IMR-90 (cell line): Measurements from ENCODE around the gene OR1L8. TPM values are rescaled to one million over a fixed set of nuclear protein-coding genes. Genes with fewer than 3 reads are reported as not detected.

Experiments
- ATAC-seq: fragments of 200-7000 bp; cut with Tn5 transposase; 2 replicates; pipeline ENCODE4 v1.9.1; 2020; ENCODE audit warnings: low read depth, mild to moderate bottlenecking, moderate library complexity
- BruUV-seq: library from RNA; stranded (reverse); fragments of 400-500 nt; replicated peaks from 2 replicates; lab custom pipeline; 2021; lab: Mats Ljungman, UMichigan
- CTCF ChIA-PET: fragments of 300-600 bp; formaldehyde crosslinking; extraction: SDS; loops from one replicate; lab custom pipeline; 2021; ENCODE audit warnings: antibody characterized with exemption; lab: Yijun Ruan, JAX
- POLR2A ChIA-PET: fragments of 300-600 bp; sonication (Branson Sonifier 250); formaldehyde crosslinking; loops from one replicate; lab custom pipeline; 2022; ENCODE audit warnings: antibody characterized with exemption; ENCODE audit not compliant: unreplicated experiment; lab: Charles Lee
- DNase-seq: peaks from one replicate; pipeline ENCODE4 v3.0.0; 2013
- H2AFZ ChIP-seq: replicated peaks from 2 replicates; pipeline ENCODE3; 2013; ENCODE audit warnings: low read length, mild to moderate bottlenecking; ENCODE audit not compliant: poor library complexity
- H2AK5ac ChIP-seq: 2 replicates; pipeline ENCODE4 v1.6.1; 2013; ENCODE audit warnings: low read depth, low read length, inconsistent platforms
- H2AK9ac ChIP-seq: replicated peaks from 2 replicates; pipeline ENCODE3; 2013; ENCODE audit warnings: mild to moderate bottlenecking, low read depth, low read length, moderate library complexity; ENCODE audit not compliant: poor library complexity
- H2BK120ac ChIP-seq: 2 replicates; pipeline ENCODE4 v1.6.1; 2013; ENCODE audit warnings: low read depth, low read length, inconsistent platforms
- H2BK15ac ChIP-seq: 3 replicates; pipeline ENCODE4 v1.6.1; 2013; ENCODE audit warnings: low read depth, low read length, inconsistent platforms
- H2BK20ac ChIP-seq: 2 replicates; pipeline ENCODE4 v1.6.1; 2013; ENCODE audit warnings: low read depth, mild to moderate bottlenecking, inconsistent platforms, low read length, moderate library complexity
- H2BK5ac ChIP-seq: 2 replicates; pipeline ENCODE4 v1.6.1; 2013; ENCODE audit warnings: mild to moderate bottlenecking, low read depth, low read length, inconsistent platforms; ENCODE audit not compliant: poor library complexity, severe bottlenecking
- H3K14ac ChIP-seq: replicated peaks from 2 replicates; pipeline ENCODE4 v1.6.1; 2013; ENCODE audit warnings: low read depth, low read length, inconsistent platforms
- H3K18ac ChIP-seq: 2 replicates; pipeline ENCODE4 v1.6.1; 2013; ENCODE audit warnings: low read depth, low read length, control low read depth
- H3K23ac ChIP-seq: 2 replicates; pipeline ENCODE4 v1.6.1; 2013; ENCODE audit warnings: low read depth, low read length, inconsistent platforms
- H3K27ac ChIP-seq: 2 replicates; pipeline ENCODE4 v1.5.1; 2013; ENCODE audit warnings: mild to moderate bottlenecking, control low read depth, low read length; ENCODE audit not compliant: insufficient read depth
- H3K27me3 ChIP-seq: 2 replicates; pipeline ENCODE4 v1.6.1; 2013; ENCODE audit warnings: low read length; ENCODE audit not compliant: control insufficient read depth, insufficient read depth
- H3K36me3 ChIP-seq: 2 replicates; pipeline ENCODE4 v1.6.1; 2013; ENCODE audit warnings: low read length, mixed read lengths; ENCODE audit not compliant: control insufficient read depth, insufficient read depth
- H3K4ac ChIP-seq: 2 replicates; pipeline ENCODE4 v1.6.1; 2013; ENCODE audit warnings: low read depth, low read length, inconsistent platforms
- H3K4me1 ChIP-seq: 2 replicates; pipeline ENCODE4 v1.6.1; 2013; ENCODE audit warnings: low read length, mixed read lengths; ENCODE audit not compliant: control insufficient read depth, insufficient read depth
- H3K4me2 ChIP-seq: 2 replicates; pipeline ENCODE4 v1.6.1; 2013; ENCODE audit warnings: low read depth, mild to moderate bottlenecking, control low read depth, low read length, moderate library complexity
- H3K4me3 ChIP-seq: 2 replicates; pipeline ENCODE4 v1.5.1; 2013; ENCODE audit warnings: low read depth, mild to moderate bottlenecking, control low read depth, low read length, moderate library complexity; ENCODE audit not compliant: insufficient read depth
- H3K56ac ChIP-seq: 2 replicates; pipeline ENCODE4 v1.6.1; 2013; ENCODE audit warnings: low read length, inconsistent platforms; ENCODE audit not compliant: insufficient read depth; ENCODE audit errors: extremely low read depth
- H3K79me1 ChIP-seq, 2 experiments: 2 replicates each; pipeline ENCODE4 v1.6.1; 2013; ENCODE audit warnings: low read length in 2 of 2, inconsistent platforms in 1 of 2, low read depth in 1 of 2
- H3K9ac ChIP-seq: 2 replicates; pipeline ENCODE4 v1.6.1; 2013; ENCODE audit warnings: low read depth, low read length, control low read depth
- H3K9me1 ChIP-seq: 2 replicates; pipeline ENCODE4 v1.6.1; 2013; ENCODE audit warnings: low read length, inconsistent platforms; ENCODE audit not compliant: insufficient read depth
- H3K9me3 ChIP-seq: 2 replicates; pipeline ENCODE4 v1.6.1; 2013; ENCODE audit warnings: low read length; ENCODE audit not compliant: control insufficient read depth, insufficient read depth
- H4K20me1 ChIP-seq: 2 replicates; pipeline ENCODE4 v1.6.1; 2013; ENCODE audit warnings: low read length, inconsistent platforms; ENCODE audit not compliant: insufficient read depth
- H4K5ac ChIP-seq: 2 replicates; pipeline ENCODE4 v1.6.1; 2013; ENCODE audit warnings: mild to moderate bottlenecking, low read depth, low read length, control low read depth
- H4K8ac ChIP-seq, 2 experiments: 2 replicates each; pipeline ENCODE4 v1.6.1; 2013; ENCODE audit warnings: low read depth in 2 of 2, low read length in 2 of 2, control low read depth in 1 of 2, inconsistent platforms in 1 of 2
- H4K91ac ChIP-seq: 2 replicates; pipeline ENCODE4 v1.6.1; 2013; ENCODE audit warnings: low read depth, low read length, inconsistent platforms; ENCODE audit not compliant: insufficient read depth
- BHLHE40 ChIP-seq: fragments of 150-350 bp; IDR thresholded peaks from 2 replicates; pipeline ENCODE4 v1.6.1; 2016; ENCODE audit warnings: mild to moderate bottlenecking, low read depth, low read length
- CEBPB ChIP-seq: IDR thresholded peaks from 2 replicates; pipeline ENCODE4 v1.6.1; 2012; ENCODE audit warnings: low read depth, low read length, improper control_type of control experiment
- CHD1 ChIP-seq: IDR thresholded peaks from 2 replicates; pipeline ENCODE4 v1.6.1; 2012; ENCODE audit warnings: low read depth, low read length, improper control_type of control experiment
- CTCF ChIP-seq: conservative IDR thresholded peaks from 2 replicates; pipeline ENCODE4 v1.5.1; 2012; ENCODE audit warnings: mild to moderate bottlenecking, low read depth, low read length, improper control_type of control experiment
- FOS ChIP-seq: fragments of 150-350 bp; IDR thresholded peaks from 2 replicates; pipeline ENCODE4 v1.6.1; 2016; ENCODE audit warnings: low read depth, low read length
- MAFK ChIP-seq: IDR thresholded peaks from 2 replicates; pipeline ENCODE4 v1.6.1; 2012; ENCODE audit warnings: low read depth, low read length, improper control_type of control experiment
- MAZ ChIP-seq: IDR thresholded peaks from 2 replicates; pipeline ENCODE4 v1.6.1; 2012; ENCODE audit warnings: low read depth, mild to moderate bottlenecking, low read length, improper control_type of control experiment, moderate library complexity, borderline replicate concordance
- MXI1 ChIP-seq: IDR thresholded peaks from 2 replicates; pipeline ENCODE4 v1.6.1; 2012; ENCODE audit warnings: low read depth, mild to moderate bottlenecking, low read length, moderate library complexity, borderline replicate concordance
- NFE2L2 ChIP-seq: fragments of 150-350 bp; IDR thresholded peaks from 2 replicates; pipeline ENCODE4 v1.6.1; 2016; ENCODE audit warnings: low read depth, mild to moderate bottlenecking, low read length
- POLR2A ChIP-seq: IDR thresholded peaks from 2 replicates; pipeline ENCODE4 v1.6.1; 2012; ENCODE audit warnings: mild to moderate bottlenecking, low read depth, low read length
- RAD21 ChIP-seq: IDR thresholded peaks from 2 replicates; pipeline ENCODE4 v1.6.1; 2012; ENCODE audit warnings: low read length, improper control_type of control experiment
- RCOR1 ChIP-seq: IDR thresholded peaks from 2 replicates; pipeline ENCODE4 v1.6.1; 2012; ENCODE audit warnings: mild to moderate bottlenecking, low read length, improper control_type of control experiment; ENCODE audit not compliant: insufficient replicate concordance
- RFX5 ChIP-seq: IDR thresholded peaks from 2 replicates; pipeline ENCODE4 v1.8.0; 2012; ENCODE audit warnings: low read depth, mild to moderate bottlenecking, low read length, moderate library complexity
- SMC3 ChIP-seq: fragments of 150-350 bp; IDR thresholded peaks from 2 replicates; pipeline ENCODE4 v1.6.1; 2016; ENCODE audit warnings: low read depth, mild to moderate bottlenecking, antibody characterized with exemption, low read length, moderate library complexity
- WGBS, 2 experiments: methylation state at CpG; one replicate each; pipeline versions ENCODE4 v1.1.5 to v1.1.7; 2013; ENCODE audit warnings: missing lambda C conversion rate in 2 of 2; ENCODE audit not compliant: insufficient read length in 1 of 2; ENCODE audit errors: extremely low coverage in 2 of 2; 5-methylcytosine and 5-hydroxymethylcytosine counted together
- dilution Hi-C: fragments of 300-500 bp; cut with HindIII; formaldehyde crosslinking; loops from one replicate; pipeline ENCODE4 v1.14.3; 2018; ENCODE audit warnings: low sequenced_read_pairs; ENCODE audit not compliant: unreplicated experiment
- in situ Hi-C: fragments of 300-500 bp; cut with MboI; formaldehyde crosslinking; loops from 3 replicates; pipeline ENCODE4 v1.14.3; 2019; ENCODE audit warnings: low sequenced_read_pairs, inconsistent platforms, mixed read lengths
- intact Hi-C: fragments of 100-400 bp; cut with micrococcal nuclease; formaldehyde crosslinking; loops from 2 replicates; pipeline ENCODE4 v1.10.0; 2022
- polyA plus RNA-seq, 3 experiments: library from polyadenylated mRNA; depleted of rRNA; stranded (reverse); fragments of >200 nt; gene quantifications; 2 replicates each; pipeline ENCODE4 v1.2.3, GENCODE V29; 2012; ENCODE audit warnings: low replicate concordance in 1 of 3
- total RNA-seq: library from RNA; depleted of rRNA; stranded (reverse); fragments of >200 nt; gene quantifications from 2 replicates; pipeline ENCODE4 v1.2.3, GENCODE V29; 2012
- TF ChIP-seq, protein P1 (sequence below): fragments of 150-350 bp; IDR thresholded peaks from 2 replicates; pipeline ENCODE4 v1.6.1; 2017; ENCODE audit warnings: mild to moderate bottlenecking, antibody characterized with exemption, low read length, low read depth
- TF ChIP-seq, protein P2 (sequence below): fragments of 150-350 bp; IDR thresholded peaks from 2 replicates; pipeline ENCODE4 v1.6.1; 2016; ENCODE audit warnings: low read depth, mild to moderate bottlenecking, low read length, moderate library complexity, borderline replicate concordance

OR1L8 gene
- total and polyA plus RNA-seq, 2 of the 4 experiments (the other 2 are of a cell fraction), result not detected

GRCh38 chr9:122567901-122568300, 15.3 kb downstream of the OR1L8 start:
- CTCF ChIA-PET, result no interaction called here

More at GRCh38 chr9:122567901-122568300, 15.3 kb downstream of the OR1L8 start:
- Histone ChIP-seq H2BK5ac (no peak overlapping the region), H2BK20ac (no peak overlapping the region), H3K4ac (no peak overlapping the region), H3K56ac (no peak overlapping the region), H2BK120ac (no peak overlapping the region), H3K9me3 (no peaks in the 10 kb centered on the region), H2BK15ac (no peak overlapping the region), H4K8ac (no peak overlapping the region), H2AK9ac (no peak overlapping the region), H4K20me1 (no peaks in the 10 kb centered on the region), H4K5ac (no peak overlapping the region), H3K4me1 (peaks cover 3% of the 10 kb centered on the region; the same call in 1 of the 2 replicates), H3K79me1 (no peaks in the 10 kb centered on the region), H3K27ac (no peak overlapping the region), H3K9me1 (no peaks in the 10 kb centered on the region), H3K36me3 (no peaks in the 10 kb centered on the region), H3K18ac (no peak overlapping the region), H3K14ac (no peak overlapping the region), H3K27me3 (peaks cover 1% of the 10 kb centered on the region), H3K23ac (no peak overlapping the region), H3K4me3 (no peak overlapping the region), H3K9ac (no peak overlapping the region), H2AK5ac (no peak overlapping the region), H2AFZ (no peak overlapping the region), H4K91ac (no peak overlapping the region), H3K4me2 (no peak overlapping the region)
- DNase-seq (no peak), ATAC-seq (no peak)
- WGBS, 2 experiments, result 49% methylated on average over 3 of the region's 4 CpGs; no CpG with 5 or more reads in 1 of the 2 experiments
- no TSS peak for BruUV-seq
- TF ChIP-seq CEBPB, result no peak
- no peak for TF ChIP-seq CHD1
- no peak for TF ChIP-seq BHLHE40
- no peak for TF ChIP-seq SMC3
- no peak for TF ChIP-seq MAFK
- no peak for TF ChIP-seq RFX5
- TF ChIP-seq FOS, result no peak
- TF ChIP-seq POLR2A, result no peak
- no peak for TF ChIP-seq RCOR1
- TF ChIP-seq, protein P1, sequence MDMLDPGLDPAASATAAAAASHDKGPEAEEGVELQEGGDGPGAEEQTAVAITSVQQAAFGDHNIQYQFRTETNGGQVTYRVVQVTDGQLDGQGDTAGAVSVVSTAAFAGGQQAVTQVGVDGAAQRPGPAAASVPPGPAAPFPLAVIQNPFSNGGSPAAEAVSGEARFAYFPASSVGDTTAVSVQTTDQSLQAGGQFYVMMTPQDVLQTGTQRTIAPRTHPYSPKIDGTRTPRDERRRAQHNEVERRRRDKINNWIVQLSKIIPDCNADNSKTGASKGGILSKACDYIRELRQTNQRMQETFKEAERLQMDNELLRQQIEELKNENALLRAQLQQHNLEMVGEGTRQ, result no peak
- TF ChIP-seq NFE2L2, result no peak
- no peak for TF ChIP-seq RAD21
- no peak for TF ChIP-seq MXI1
- TF ChIP-seq MAZ, result no peak
- no peak for TF ChIP-seq CTCF
- TF ChIP-seq, protein P2, sequence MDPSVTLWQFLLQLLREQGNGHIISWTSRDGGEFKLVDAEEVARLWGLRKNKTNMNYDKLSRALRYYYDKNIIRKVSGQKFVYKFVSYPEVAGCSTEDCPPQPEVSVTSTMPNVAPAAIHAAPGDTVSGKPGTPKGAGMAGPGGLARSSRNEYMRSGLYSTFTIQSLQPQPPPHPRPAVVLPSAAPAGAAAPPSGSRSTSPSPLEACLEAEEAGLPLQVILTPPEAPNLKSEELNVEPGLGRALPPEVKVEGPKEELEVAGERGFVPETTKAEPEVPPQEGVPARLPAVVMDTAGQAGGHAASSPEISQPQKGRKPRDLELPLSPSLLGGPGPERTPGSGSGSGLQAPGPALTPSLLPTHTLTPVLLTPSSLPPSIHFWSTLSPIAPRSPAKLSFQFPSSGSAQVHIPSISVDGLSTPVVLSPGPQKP, result no peak
- in situ Hi-C loops, result no loop called here
- intact Hi-C loops, result no loop called here
- POLR2A ChIA-PET, result no interaction called here
- dilution Hi-C loops, result no loop called here
